Heart left ventricle (tissue), 16 donors: ENCODE measurements around the gene SPTBN4. TPM values are rescaled to one million over a fixed set of nuclear protein-coding genes. Genes with fewer than 3 reads are reported as not detected.

ENCODE experiments used
- ATAC-seq, 4 donors: fragments of 200-7000 bp; cut with Tn5 transposase; one replicate each; pipeline ENCODE4 v1.9.1; 2020 to 2022; ENCODE audit warnings: moderate library complexity in 4 of 4, mild to moderate bottlenecking in 3 of 4, moderate number of reproducible peaks in 1 of 4
- DNase-seq, 5 donors: peaks; one replicate each; pipeline ENCODE4 v3.0.0-alpha.2; 2020
- H3K27ac ChIP-seq, 12 donors: fragments of 200-600 bp; sonication (generic) in 4 of 12; one replicate each; pipeline versions ENCODE4 v1.5.0 to v1.8.0; 2016 to 2022; ENCODE audit warnings: mild to moderate bottlenecking in 2 of 12
- H3K27me3 ChIP-seq, 9 donors: fragments of 200-600 bp; sonication (generic) in 2 of 9; one replicate each; pipeline versions ENCODE4 v1.5.1 to v1.8.0; 2016 to 2022; ENCODE audit warnings: mild to moderate bottlenecking in 3 of 9
- H3K36me3 ChIP-seq, 9 donors: fragments of 200-600 bp; sonication (generic) in 2 of 9; one replicate each; pipeline versions ENCODE4 v1.5.0 to v1.8.0; 2018 to 2022; ENCODE audit warnings: mild to moderate bottlenecking in 2 of 9
- H3K4me1 ChIP-seq, 12 donors: fragments of 200-600 bp; sonication (generic) in 4 of 12; one replicate each; pipeline versions ENCODE4 v1.5.0 to v1.8.0; 2016 to 2022; ENCODE audit warnings: mild to moderate bottlenecking in 3 of 12
- H3K4me3 ChIP-seq, 12 donors: fragments of 200-600 bp; sonication (generic) in 4 of 12; one replicate each; pipeline versions ENCODE4 v1.5.0 to v1.8.0; 2017 to 2022; ENCODE audit warnings: mild to moderate bottlenecking in 9 of 12, moderate library complexity in 4 of 12
- H3K9me3 ChIP-seq, 12 donors: fragments of 200-600 bp; sonication (generic) in 4 of 12; one replicate each; pipeline versions ENCODE4 v1.5.0 to v1.8.0; 2016 to 2022; ENCODE audit warnings: mild to moderate bottlenecking in 1 of 12
- POLR2A ChIP-seq, 2 donors: fragments of 450-650 bp; IDR thresholded peaks; one replicate each; pipeline ENCODE4 v1.6.1; 2017; ENCODE audit warnings: antibody characterized with exemption in 2 of 2, mild to moderate bottlenecking in 2 of 2, moderate library complexity in 2 of 2
- WGBS, 4 donors: extraction: QIAGEN DNeasy Blood & Tissue Kit in 2 of 4; methylation state at CpG; one replicate each; pipeline versions ENCODE4 v1.1.5 to v1.1.7; 2013 to 2018; 5-methylcytosine and 5-hydroxymethylcytosine counted together
- intact Hi-C, 10 donors: fragments of 100-400 bp; cut with DNase I; formaldehyde crosslinking; loops; one replicate each; pipeline versions ENCODE4 v1.11.1 to v1.14.2; 2022
- polyA plus RNA-seq, 2 donors: library from polyadenylated mRNA; stranded (reverse); fragments of 200-250 nt; gene quantifications; one replicate each; pipeline ENCODE4 v1.2.3, GENCODE V29; 2013
- total RNA-seq, 9 donors: library from RNA; depleted of rRNA in 2 of 9; stranded (reverse); fragments of >200 nt in 2 of 9; fragmentation: NEBNext Ultra II Directional in 3 of 9; extraction: Animal tissue kit (Norgen Biotek cat#: 25700) in 3 of 9; gene quantifications; one replicate each; pipeline versions ENCODE4 v1.1.0 to v1.2.4, GENCODE V29; 2016 to 2023
- TF ChIP-seq, protein P1 (sequence below), 12 donors: fragments of 200-600 bp; sonication (generic) in 4 of 12; IDR thresholded peaks; one replicate each; pipeline versions ENCODE4 v1.5.0 to v1.8.0; 2018 to 2022; ENCODE audit warnings: antibody characterized with exemption in 12 of 12, mild to moderate bottlenecking in 5 of 12
- donor health status: ischemic (EF 13 %, LVEDD 7.1; RV severe dilation, severe dysfunction).
- donor health status: healthy with polysubstance abuse.
- donor health status: DM: no; HTN: yes; CAD: no.
- donor health status: DM: no; HTN: no; CAD: no.
- donor health status: ischemic (EF 25% LVEDD 6.9; RV normal size, moderate dysfunction).
- donor health status: ischemic (EF 25% LVEDD 5.7; RV mildly dilated, moderate dysfunction).
- donor health status: healthy.
- donor health status: DM: yes; HTN: yes; CAD: no.
- donor health status: ischemic (EF 35%, LVEDD 5.7; RV mildly dilated, moderate dysfunction).
- donor health status: nonischemic (EF 11% LVEDD 7.7; RV severe dilation, severe dysfunction).
- donor health status: DM: yes; HTN: yes; CAD: no.
- donor health status: PGD.
- donor health status: ischemic (EF 29% LVEDD 5.4; RV normal size, mild dysfunction).
- donor health status: nonischemic (EF 23%, LVEDD 6.1; RV moderate dilation, normal function).

SPTBN4 gene
- total and polyA plus RNA-seq, 11 donors = 1.9 to 8.7 (median 4.2) TPM

DNA sequence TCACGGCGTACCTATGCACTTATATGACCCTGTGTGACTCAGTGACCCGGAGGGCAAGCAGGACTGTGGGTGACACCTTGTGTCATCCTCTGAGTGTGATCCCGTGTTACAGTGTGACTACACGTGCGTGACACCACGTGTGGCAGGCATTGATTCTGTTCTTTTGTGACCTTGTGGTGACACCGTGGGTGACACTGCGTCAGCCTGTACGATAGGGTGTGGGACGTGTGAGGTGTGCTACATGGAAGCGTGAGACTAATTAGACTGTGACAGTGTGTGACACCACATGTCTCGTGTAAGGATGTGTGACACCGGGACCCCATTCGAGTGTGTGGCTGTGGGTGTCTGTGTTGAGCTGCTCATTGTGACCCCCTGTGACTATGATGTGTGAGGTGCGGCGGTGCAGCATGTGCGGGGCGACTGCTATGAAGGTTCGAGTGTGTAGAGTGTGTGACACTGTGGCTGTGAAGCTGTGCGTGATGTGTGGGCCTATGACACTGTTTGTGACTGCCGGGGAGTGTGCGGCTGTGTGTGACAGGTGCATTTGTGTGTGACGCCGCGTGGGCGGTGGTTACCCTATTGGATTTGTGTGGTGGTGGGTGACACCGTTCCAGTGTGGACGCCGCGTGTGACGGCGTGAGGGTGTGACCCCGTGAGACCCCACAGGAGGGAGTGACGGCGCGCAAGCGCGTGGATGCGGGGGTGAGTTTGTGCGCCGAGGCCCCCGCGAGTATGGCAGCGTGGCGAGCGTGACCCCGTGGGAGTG lies 399 bp upstream of the SPTBN4 start:
- ATAC-seq (peak in 2 of 4 donors; percentile 3 to 9), DNase-seq (peak in 4 of 5 donors; percentile 21 to 67 (median 46))
- 14 to 21% (median 18%) methylated on average over 24 to 48 of the region's 48 CpGs for WGBS, 4 donors
- no peaks in the 10 kb centered on the region for H3K36me3 ChIP-seq
- intact Hi-C loops = loop anchor here in 6 of 10 donors (5.0 to 10.0 kb wide), 5 partner anchors 58 to 138 kb away; partner anchors contain the start of gene LTBP4 (in 3 of the 6)
- no peaks in the 10 kb centered on the region for H3K9me3 ChIP-seq
- peaks cover 0 to 12% (median 0%) of the 10 kb centered on the region in 9 donors for H3K27me3 ChIP-seq
- H3K4me1 ChIP-seq = peaks cover 0 to 48% (median 19%) of the 10 kb centered on the region in 12 donors
- no peak for TF ChIP-seq POLR2A (IDR thresholded peaks at IDR 0.05)
- TF ChIP-seq, protein P1, sequence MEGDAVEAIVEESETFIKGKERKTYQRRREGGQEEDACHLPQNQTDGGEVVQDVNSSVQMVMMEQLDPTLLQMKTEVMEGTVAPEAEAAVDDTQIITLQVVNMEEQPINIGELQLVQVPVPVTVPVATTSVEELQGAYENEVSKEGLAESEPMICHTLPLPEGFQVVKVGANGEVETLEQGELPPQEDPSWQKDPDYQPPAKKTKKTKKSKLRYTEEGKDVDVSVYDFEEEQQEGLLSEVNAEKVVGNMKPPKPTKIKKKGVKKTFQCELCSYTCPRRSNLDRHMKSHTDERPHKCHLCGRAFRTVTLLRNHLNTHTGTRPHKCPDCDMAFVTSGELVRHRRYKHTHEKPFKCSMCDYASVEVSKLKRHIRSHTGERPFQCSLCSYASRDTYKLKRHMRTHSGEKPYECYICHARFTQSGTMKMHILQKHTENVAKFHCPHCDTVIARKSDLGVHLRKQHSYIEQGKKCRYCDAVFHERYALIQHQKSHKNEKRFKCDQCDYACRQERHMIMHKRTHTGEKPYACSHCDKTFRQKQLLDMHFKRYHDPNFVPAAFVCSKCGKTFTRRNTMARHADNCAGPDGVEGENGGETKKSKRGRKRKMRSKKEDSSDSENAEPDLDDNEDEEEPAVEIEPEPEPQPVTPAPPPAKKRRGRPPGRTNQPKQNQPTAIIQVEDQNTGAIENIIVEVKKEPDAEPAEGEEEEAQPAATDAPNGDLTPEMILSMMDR (IDR thresholded peaks at IDR 0.05) = no peak
- H3K4me3 ChIP-seq = peak overlapping the region; percentile 15 to 85 (median 77)
- peak overlapping the region in 11 of 12 donors; percentile 62 to 96 (median 80) for H3K27ac ChIP-seq

- Histone ChIP-seq H3K4me1 (peaks cover 0 to 31% (median 19%) of the 10 kb centered on the region in 12 donors), H3K36me3 (no peaks in the 10 kb centered on the region), H3K27ac (no peak overlapping the region), H3K9me3 (no peaks in the 10 kb centered on the region), H3K4me3 (no peak overlapping the region), H3K27me3 (peaks cover 0 to 12% (median 0%) of the 10 kb centered on the region in 9 donors)
- ATAC-seq (no peak), DNase-seq (no peak)
- intact Hi-C loops = loop anchor here in 6 of 10 donors (5.0 to 10.0 kb wide), 5 partner anchors 56 to 136 kb away; partner anchors contain the start of gene LTBP4 (in 3 of the 6)
- WGBS, 4 donors = 89 to 93% (median 92%) methylated on average over 6 of the region's 6 CpGs
- TF ChIP-seq, protein P1 (IDR thresholded peaks at IDR 0.05) = no peak
- TF ChIP-seq POLR2A (IDR thresholded peaks at IDR 0.05) = no peak
These were observed 2.2 kb downstream of the SPTBN4 start for GRCh38 chr19:40469011-40469410.

DNA sequence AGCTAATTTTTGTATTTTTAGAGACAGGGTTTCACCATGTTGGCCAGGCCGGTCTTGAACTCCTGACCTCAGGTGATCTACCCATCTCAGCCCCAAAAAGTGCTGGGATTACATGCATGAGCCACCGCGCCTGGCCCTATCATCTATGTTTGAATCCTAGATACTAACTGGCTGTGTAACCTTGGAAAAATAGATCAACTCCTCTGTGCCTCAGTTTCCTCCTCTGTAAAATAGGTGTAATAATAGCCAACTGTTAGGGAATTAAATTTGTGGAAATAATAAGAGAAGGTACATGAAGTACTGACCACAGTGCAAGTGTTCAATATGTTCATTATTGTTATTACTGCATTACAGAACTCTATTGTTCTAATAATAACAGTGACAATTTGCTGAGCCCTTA lies 4.3 kb downstream of the SPTBN4 start:
- no peaks in the 10 kb centered on the region for H3K9me3 ChIP-seq
- peaks cover 0 to 16% (median 8%) of the 10 kb centered on the region in 12 donors for H3K4me1 ChIP-seq
- no peak for DNase-seq
- WGBS, 4 donors = 95 to 98% (median 96%) methylated on average over 3 of the region's 3 CpGs
- no peaks in the 10 kb centered on the region for H3K36me3 ChIP-seq
- intact Hi-C loops = no loop called here
- peaks cover 0 to 12% (median 0%) of the 10 kb centered on the region in 9 donors for H3K27me3 ChIP-seq
- no peak for ATAC-seq
- no peak overlapping the region for H3K27ac ChIP-seq
- H3K4me3 ChIP-seq = no peak overlapping the region
- TF ChIP-seq, protein P1 (IDR thresholded peaks at IDR 0.05) = no peak

- intact Hi-C loops = no loop called here
- no peak for ATAC-seq
- no peak overlapping the region for H3K27ac ChIP-seq
- no peaks in the 10 kb centered on the region for H3K36me3 ChIP-seq
- peaks cover 0 to 3% (median 0%) of the 10 kb centered on the region in 9 donors for H3K27me3 ChIP-seq
- no peak for TF ChIP-seq POLR2A (IDR thresholded peaks at IDR 0.05)
- TF ChIP-seq, protein P1 (IDR thresholded peaks at IDR 0.05) = no peak
- no peak overlapping the region for H3K4me3 ChIP-seq
- H3K4me1 ChIP-seq = peaks cover 0 to 5% (median 0%) of the 10 kb centered on the region in 12 donors
- H3K9me3 ChIP-seq = no peaks in the 10 kb centered on the region
- no peak for DNase-seq
- 88 to 96% (median 94%) methylated on average over 13 of the region's 13 CpGs for WGBS, 4 donors
These were observed 5.7 kb downstream of the SPTBN4 start for GRCh38 chr19:40472516-40472915.
